Measurements from ENCODE around the gene TEP1.

- no peak for TF ChIP-seq ZBTB37 (CRISPR knock-in tag; IDR thresholded peaks at IDR 0.05)
- no peak for TF ChIP-seq NFE2 (CRISPR knock-in tag; IDR thresholded peaks at IDR 0.05)
- TF ChIP-seq CTCF (CRISPR knock-in tag; IDR thresholded peaks at IDR 0.05), result no peak
- no peak for TF ChIP-seq NFYC (CRISPR knock-in tag; IDR thresholded peaks at IDR 0.05)
- no peak for TF ChIP-seq KLF9 (CRISPR knock-in tag; IDR thresholded peaks at IDR 0.05; ENCODE audit: low read depth)
- no peak for TF ChIP-seq BORCS8-MEF2B (CRISPR knock-in tag; IDR thresholded peaks at IDR 0.05)
- no peak for TF ChIP-seq PCBP2 (optimal IDR thresholded peaks at IDR 0.05; ENCODE audit: low read depth, low read length, poor library complexity, severe bottlenecking)
- TF ChIP-seq USF2 (IDR thresholded peaks at IDR 0.05; ENCODE audit: low read depth, low read length), result no peak
- no peak for TF ChIP-seq USF2 (CRISPR knock-in tag; IDR thresholded peaks at IDR 0.05; ENCODE audit: borderline replicate concordance)
- no peak for TF ChIP-seq ZFX (CRISPR knock-in tag; IDR thresholded peaks at IDR 0.05; ENCODE audit: low read depth)
- TF ChIP-seq GMEB1 (CRISPR knock-in tag; IDR thresholded peaks at IDR 0.05; ENCODE audit: borderline replicate concordance), result no peak
- TF ChIP-seq ZNF274 (CRISPR knock-in tag; IDR thresholded peaks at IDR 0.05), result no peak
- TF ChIP-seq ZNF383 (CRISPR knock-in tag; IDR thresholded peaks at IDR 0.05; ENCODE audit: borderline replicate concordance), result no peak
- no peak for TF ChIP-seq HDAC6 (IDR thresholded peaks at IDR 0.05; ENCODE audit: low read depth, low read length)
- no peak for TF ChIP-seq MIXL1 (CRISPR knock-in tag; IDR thresholded peaks at IDR 0.05)
Observed at GRCh38 chr14:20435582-20436362, 22.5 kb upstream of the TEP1 start, which contains the start of gene KLHL33.
